DMS 273 treated with DMSO at 0.1 percent for 48 hours (cell line): ENCODE data around the gene LCN10.

Source experiments
- DNase-seq: peaks from one replicate; lab custom pipeline; 2025; lab: John Stamatoyannopoulos, UW

Gene LCN10

DNA sequence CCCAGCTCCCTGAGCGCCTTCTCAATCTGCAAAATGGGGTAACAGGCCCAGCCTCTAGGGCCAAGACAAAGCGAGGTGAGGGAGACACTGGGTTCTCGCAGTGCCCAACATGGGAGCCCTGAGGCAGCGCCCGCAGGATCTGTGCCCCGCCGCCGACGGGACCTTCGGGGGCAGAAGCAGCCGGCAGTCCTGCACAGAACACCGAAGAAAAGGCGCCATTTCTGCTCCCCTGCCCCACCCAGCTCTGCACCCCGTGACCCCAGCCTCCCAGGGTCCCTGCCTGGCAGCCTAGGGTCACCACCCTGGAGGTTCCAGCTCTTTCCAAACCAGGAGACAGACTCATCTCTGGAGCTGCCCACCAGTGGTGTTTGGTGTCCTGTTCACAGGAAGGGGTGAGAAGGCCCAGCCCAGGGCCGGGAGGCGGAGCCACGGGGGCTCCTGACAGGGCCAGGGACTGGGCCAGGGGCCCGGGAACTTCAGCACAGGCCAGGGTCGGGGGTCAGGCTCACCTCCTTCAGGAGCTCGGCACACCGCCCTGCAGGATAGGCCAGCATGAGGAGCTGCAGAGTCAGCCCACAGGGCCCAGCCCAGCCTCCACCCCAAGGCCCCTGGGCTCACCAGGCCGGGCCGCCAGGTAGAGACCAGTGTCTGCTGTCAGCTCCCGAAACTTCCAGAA is 12.0 kb upstream of the LCN10 start:
- no peak for DNase-seq

DNA sequence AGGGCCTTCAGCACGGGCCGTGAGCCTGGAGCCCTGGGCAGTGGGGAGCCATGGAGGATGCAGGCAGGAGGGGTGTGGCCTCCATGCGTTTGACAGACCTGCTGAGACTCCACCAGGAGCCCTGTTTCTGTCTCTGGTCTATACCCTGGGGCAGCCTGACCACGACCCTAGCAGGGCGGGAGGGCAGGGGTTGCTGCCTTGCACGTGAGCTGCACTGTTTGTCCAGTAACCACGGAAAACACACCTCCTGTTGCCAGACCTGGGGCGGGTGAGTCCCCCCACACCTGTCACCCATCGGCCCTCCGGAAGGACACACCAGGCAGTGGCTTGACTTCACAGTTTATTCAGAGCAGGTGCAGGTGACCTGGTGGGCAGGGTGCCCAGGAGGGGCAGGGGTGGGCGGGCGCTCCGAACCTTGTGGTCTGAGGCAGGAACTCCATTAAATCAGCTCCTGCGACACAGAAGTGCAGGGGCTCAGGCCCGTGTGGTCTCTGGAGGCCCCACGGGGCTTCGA is 11.4 kb upstream of the LCN10 start:
- no peak for DNase-seq

DNA sequence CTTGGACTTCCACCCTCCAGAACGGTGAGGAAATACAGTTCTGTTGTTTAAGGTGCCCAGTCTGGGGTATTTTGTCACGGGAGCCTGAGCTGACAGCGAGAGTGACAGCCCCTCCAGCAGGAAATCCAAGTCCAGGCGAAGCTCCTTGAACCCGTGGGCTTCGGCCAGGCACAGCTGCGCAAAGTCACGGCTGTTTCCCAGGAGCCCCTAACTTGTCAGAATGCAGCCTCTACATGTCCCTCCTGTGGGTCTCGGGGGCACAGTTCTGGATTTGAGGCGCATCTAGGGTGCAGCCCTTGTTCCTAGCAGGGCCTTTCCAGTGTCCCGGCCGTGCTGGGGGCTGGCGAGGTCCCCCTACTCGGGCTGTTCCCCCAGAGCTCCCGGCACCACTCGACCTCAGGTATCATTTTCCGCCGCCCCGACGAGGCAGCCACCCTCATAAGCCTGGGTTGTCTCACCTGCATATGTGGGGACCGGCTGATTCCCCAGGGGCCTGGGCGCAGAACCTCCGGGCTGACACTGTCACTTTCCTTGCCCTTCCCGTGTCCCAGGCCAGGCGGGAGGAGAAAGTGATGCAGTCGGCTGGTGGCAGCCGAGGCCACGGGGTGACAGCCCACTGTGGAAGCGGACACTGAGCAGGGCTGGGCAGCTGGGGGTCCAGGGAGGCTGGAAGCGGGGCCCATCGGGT is 10.8 kb upstream of the LCN10 start:
- DNase-seq: no peak

DNA sequence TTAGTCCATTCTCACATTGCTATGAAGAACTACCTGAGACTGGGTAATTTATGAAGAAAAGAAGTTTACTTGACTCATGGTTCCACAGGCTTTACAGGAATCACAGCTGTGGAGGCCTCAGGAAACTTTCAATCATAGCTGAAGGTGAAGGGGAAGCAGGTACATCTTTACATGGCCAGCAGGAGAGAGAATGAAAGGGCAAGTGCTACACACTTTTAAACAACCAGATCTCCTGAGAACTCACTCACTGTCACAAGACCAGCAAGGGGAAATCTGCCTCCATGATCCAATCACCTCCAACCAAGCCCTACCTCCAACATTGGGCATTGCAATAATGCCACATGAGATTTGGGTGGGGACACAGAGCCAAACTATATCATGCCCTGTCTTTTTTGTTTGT is 9.1 kb upstream of the LCN10 start:
- no peak for DNase-seq

DNA sequence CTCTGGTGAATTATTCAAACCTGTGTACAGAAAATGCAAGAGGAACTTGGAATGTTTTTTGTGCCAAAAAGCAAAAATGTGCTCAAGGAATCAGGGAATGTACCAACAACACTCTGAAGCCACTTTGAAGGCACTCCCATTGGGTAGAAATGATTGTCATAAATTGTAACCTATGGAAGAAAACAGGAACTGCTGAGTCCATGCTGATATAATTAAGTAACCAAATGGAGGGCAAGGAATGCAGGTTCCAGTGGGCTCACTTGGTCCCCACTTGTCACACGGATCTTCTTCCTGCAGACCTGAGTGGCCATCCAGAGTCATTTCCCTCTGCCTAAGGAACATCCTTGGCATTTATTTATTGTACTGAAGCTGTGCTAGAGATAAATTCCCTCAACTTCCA is 8.5 kb upstream of the LCN10 start:
- no peak for DNase-seq

DNA sequence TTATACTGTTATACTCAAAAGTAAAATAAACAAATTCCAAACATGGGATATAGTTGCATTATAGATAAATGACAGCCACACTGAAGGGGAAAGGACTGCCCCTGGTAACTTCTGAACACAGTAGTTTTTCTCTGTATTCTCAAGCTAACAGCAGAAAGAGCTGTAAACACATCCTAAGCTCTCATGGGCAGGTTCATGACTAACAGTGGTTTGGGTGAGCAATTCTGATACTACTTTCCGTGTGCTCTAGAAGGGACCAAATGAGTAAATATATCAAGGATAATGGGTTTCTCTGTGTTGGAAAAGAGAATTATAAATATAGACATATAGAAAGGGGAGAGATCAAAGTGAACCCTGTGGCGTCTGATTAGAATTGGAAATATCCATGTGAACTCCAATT is 7.8 kb upstream of the LCN10 start:
- DNase-seq: no peak

DNA sequence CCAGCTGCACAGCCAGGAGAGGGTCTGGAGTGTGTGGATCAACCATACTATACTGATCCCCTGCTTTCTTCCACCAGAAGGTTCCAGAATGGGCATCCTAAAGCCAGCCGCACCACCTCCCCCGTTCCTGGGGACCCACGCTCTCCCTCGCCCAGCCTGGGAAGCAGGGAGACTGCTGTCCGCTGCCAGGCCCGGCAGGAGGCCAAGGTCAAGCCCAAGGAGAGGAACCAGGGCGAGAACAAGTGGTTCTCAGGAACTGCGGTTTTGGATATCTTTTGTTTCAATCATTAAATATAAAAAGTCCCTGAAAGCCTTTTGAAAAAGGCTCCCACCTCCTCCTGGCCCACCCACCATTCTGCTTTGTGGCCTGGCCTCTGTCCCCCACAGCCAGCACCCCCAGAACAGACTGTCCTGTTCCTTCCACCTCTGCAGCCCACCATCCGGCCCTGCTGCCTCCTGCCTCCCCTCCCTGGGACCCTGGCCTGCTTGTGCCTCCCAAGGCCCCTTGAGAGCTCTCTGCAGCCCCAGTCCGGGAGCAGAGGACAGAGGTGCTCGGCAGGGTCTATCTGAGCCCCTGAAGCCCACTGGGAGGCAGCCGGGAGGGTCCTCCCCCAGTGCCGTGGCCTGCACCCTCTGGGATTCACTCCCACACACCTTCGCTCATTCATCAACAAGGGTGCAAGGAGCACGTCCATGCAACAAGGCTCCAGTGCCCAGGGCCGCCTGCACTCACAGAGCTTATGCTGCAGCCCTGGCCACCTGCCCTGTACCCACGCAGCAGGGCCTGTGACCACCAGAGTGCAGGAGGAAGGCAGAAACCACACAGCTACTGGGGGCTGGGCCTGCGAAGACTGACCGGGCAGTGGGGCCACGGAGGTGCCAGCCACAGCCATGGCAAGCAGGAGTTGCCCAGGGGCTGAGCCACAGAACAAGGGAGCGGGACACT is 6.2 kb upstream of the LCN10 start:
- DNase-seq: no peak

DNA sequence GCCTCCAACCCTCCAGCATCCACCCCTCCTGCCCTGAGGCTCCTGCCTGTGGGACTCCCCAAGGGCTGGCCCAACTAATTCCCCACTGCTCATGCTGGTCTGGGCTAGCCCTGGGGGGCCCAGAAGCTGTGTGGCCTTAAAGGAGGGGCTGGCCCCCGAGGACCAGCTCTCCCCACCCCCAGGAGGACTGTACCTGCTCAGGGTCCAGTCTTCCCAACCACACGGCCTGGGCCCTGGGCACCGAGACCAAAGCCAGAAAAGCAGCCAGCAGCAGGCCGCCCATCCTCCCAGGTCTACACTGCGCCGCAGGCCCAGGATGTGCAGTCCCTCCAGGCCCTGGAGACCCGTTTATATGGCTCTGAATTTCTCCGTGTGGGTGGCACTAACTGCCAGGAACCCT is 5.5 kb upstream of the LCN10 start, which contains the start of gene LCN6:
Gene LCN6, minus strand, starts transcription at position 325 of the 400 bp plus-strand sequence. Its CDS starts 42 bp downstream, at position 283.
- DNase-seq: no peak

DNA sequence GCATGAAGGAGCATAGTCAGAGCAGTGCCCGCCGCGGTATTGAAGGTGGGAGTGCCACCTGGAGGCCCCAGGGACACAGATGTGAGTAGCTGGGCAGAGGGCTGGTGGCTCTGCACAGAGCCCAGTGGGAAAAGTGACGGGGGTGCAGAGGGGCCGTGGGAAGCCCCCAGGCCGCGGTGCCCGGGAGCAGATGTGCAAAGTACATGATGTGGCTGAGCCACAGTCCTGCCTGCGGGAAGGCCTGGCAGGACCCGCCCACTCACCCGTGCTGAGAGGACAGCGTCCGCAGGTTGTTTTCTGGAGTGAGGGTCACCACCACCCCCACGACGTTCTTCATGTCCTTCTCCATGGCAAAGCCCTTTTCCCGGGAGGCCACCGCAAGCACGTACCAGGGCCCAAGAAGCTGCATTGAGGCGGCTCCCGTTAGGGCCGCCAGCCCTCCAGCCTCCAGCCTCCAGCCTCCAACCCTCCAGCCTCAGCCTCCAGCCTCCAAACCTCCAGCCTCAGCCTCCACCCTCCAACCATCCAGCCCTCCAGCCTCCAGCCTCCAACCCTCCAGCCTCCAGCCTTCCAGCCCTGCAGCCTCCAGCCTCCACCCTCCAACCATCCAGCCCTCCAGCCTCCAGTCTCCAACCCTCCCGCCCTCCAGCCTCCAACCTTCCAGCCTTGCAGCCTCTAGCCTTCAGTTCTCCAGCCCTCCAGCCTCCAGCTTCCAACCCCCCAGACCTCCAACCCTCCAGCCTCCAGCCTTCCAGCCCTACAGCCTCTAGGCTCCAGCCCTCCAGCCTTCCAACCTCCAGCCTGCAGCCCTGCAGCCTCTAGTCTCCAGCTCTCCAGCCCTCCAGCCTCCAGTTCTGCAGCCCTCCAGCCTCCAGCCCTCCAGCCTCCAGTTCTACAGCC is 4.7 kb upstream of the LCN10 start:
- no peak for DNase-seq

DNA sequence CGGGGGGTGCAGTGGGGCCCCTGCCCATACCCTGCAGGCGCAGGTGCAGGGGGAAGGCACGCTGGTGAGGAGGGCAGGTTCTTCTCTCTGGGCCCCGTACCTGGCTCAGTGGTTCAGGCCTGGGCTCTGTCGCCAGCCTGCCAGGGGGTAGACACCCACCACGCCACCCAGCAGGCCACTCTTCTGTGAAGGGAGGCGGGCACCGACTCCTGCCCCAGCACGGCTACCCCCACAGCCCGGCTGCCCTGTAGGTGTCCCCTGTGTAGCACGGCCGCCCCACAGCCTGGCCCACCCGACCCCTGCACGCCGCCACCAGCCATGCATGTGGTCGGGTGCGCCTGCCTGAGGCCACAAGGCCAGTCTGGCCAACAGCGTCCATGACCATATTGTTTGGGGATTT is 3.9 kb upstream of the LCN10 start:
- no peak for DNase-seq

DNA sequence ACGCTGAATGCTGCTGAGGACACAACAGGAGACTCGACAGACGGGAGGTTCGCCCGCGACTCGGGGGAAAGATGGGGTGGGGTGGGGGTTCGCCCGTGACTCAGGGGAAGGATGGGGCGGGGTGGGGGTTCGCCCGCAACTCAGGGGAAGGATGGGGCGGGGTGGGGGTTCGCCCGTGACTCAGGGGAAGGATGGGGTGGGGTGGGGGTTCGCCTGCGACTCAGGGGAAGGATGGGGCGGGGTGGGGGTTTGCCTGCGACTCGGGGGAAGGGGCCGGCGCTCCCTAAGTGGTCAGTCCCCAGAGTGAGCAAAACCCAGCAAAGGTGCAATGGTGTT is 3.4 kb upstream of the LCN10 start:
- no peak for DNase-seq

DNA sequence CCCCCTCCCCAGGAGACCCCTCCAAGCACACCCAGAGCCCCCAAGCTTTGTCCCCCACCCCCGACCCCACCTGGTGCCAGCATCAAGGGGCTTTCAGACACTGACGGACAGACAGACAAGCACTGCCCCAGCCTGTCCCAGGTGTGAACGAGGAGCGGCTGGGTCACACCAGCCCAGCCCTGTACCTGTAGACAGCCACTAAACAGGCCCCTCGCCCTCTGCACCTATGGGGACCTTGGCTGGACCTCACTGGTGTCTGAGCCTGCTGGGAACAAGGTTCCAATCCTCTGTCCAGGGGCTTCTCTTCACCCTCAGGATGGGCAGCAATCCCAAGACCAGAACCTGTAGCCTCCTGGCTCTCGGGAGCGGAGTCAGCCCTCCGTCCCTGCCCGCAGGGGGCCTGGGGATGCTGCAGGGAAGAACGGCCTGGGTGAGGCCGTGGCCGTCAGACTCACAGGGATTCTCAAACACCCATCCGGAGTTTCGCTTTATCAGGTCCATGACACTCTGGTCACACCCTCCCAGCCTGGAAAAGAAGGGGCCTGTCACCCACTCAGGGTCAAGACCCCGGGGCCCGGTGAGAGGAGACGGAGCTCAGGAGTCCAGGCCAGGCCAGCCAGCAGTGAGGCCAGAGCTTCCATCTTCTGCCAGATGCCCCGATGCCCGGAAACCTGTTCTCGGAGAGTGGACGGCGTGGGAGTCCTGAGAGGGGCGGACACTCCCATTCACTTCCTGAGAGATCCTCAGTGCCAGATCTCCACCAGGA is 2.8 kb upstream of the LCN10 start:
- DNase-seq: no peak

DNA sequence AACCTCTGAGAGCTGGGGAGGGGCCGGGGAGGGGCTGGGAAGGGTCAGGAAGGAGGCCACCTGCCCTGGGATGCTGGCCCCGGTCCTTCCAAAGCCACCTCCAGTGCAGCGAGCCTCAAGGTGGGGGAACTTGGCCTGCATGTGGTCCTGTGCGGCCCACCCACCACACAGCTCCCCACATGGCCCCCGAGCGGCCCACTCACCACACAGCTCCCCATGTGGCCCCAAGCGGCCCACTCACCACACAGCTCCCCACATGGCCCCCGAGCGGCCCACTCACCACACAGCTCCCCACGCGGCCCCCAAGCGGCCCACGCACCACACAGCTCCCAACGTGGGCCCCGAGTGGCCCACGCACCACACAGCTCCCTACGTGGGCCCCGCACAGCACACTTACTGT is 2.0 kb upstream of the LCN10 start:
- DNase-seq: no peak

DNA sequence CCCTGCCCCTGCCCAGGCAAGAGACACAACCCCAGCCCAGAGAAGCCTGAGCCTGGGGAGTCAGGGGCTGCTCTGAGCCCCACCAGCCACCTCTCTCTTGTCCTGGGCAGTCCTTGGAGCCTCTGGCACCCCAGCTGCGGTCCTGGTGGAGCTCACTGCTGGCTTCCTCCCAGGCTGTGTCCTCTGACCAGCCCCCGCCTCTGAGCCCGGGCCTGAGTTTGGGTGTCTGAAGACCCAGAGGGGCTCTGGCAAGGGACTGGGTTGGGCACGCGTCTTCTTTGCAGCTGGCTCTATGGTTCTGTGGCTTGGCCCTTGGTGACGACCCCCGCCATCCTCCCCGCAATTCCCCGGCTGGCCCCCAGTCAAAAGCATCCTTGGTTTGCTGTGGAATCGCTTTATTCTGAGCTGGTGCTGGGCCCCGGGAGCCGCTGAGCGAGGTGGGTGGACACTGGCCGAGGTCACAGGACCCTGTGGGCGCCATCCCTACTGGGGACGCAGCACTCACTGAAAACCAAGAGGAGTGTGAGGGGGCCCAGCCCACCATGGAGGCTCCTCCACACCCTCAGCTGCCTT is 985 bp upstream of the LCN10 start:
- DNase-seq: no peak

DNA sequence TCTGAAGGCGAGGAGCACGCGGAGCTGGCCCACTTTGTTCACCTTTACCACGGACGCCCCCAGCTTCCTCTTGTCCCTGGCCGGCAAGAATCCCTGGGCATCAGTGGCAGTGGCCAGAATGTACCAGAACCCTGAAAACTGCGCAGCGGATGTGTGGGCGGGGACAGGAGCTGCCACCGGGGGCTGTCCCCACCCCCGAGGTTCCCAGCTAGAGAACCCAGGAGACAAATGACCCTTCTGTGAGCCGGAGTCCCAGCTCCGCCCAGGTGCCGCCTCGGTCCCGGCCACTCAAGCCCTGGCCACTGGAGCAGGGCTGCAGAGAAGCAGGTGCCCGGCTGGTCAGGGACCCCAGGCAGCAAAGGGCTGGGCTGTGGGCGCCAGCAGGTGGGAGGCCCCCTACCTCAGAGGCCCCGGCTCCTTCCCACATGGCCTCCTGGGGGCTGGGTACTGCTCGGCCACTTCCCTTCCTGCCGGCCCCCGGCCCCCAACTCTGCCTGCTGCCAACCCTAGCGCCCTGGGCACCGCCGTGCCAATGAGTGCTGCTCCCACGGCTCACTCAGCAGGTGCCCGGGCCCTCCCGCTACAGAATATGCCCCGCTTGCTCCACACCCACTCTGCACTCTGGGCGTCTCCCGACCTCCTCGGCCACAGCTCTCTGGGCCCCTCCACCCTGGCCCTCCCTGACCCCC is 713 bp downstream of the LCN10 start:
- no peak for DNase-seq

DNA sequence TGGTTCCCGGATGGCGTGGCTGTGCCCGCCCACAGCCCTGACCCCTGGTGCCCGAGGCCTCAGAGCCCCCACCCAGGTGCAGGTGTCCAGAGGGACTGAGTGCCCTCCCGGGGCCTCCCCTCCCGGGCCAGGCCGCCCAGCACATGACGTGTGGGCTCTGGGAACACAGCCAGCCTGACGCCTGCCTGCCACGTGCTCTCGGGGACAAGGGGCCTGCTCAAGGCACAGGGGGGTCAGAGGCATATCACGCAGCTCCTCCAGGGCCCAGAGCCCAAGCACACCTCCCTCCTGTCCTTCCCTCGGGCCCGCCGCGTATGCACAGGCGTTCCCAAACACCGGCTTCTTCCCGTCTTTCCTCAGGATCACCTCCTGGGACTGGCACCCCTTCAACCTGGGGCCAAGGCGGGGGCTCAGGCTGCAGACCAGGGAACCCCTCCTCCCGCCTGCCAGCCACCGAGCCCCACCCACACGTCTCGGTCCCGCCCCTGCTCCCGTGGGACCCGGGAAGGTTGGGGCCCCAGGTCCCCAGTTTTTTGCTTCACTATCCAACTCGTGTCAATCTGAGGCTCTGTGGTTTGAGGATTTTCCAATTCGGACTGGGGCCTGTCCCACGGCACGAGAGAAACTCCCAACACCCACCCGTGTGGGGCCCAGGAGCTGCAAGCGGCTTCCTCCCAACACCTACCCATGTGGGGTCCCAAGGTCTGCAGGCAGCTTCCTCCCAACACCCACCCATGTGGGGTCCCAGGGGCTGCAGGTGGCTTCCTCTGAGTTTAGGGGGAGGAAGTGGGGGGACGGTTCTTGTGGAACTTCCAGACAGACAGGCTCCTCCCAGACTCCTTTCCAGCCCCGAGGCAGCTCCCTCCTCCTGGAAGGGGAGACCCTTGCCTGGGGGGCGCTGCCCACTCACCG is 1.5 kb downstream of the LCN10 start:
- no peak for DNase-seq

DNA sequence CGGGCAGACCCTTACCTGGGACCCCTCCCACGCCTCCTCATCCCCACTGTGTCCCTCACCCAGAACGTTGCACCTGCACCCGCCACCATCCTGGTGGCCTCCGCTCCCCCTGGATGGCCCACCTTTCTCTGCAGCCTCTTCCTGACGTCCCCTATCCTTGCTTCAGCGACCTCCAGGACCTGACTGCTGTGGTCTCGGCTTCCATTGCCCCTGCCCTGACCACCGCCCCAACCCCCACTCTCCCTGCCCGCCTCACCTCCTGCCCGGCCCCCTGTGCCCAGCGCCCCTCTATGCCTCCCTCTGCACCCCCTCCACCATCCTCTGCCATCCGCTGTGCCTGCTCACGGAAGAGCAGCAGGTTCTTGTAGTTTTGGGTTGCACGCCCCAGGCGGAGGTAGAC is 2.2 kb downstream of the LCN10 start:
- no peak for DNase-seq

DNA sequence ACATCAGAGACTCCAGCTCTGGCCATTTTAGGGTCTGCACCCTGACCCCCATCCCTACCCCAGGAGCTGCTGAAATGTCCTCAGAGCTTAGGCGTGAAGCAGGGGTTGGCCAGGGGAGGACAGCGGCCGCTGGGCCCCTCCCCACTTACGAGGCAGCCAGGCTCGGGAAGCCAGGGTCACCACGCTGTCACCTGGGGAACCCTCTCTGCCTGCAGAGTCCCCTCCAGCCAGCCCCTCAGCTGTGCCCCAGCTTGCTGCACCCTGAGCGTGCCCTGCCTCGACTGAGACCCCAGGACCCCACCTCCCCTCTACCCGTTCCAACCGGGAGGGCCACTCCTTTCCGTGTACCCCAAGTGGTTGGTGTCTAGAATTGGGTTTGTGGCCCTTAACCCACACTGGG is 2.7 kb downstream of the LCN10 start:
- DNase-seq: no peak

DNA sequence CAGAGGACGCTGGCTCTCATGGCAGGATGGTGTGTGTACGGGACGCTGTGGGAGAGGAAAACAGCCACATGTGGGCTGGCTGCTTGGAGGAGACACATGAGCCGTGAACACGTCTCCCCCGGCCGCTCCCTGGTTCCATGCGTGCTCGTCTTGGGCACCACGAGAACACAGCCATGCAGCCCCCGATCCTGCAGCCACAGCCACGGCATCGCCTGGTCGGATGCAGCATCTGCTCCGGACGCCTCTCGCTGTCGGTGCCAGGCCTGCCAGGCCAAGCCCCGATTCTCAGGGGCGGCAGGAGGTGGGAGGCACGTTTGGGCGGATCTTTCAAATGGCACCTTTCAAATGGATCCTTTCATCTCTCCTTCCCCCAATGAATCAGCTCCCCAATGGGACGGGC is 3.2 kb downstream of the LCN10 start:
- no peak for DNase-seq
